Lower lobe of right lung (tissue), 2 donors: ENCODE data around the gene ETS1. TPM values are rescaled to one million over a fixed set of nuclear protein-coding genes. Genes with fewer than 3 reads are reported as not detected.

ENCODE experiments used
- ATAC-seq, 2 donors: fragments of 200-7000 bp; cut with Tn5 transposase; one replicate each; pipeline ENCODE4 v1.9.1; 2020 to 2022; ENCODE audit warnings: mild to moderate bottlenecking in 2 of 2, moderate library complexity in 2 of 2
- DNase-seq: peaks from one replicate; pipeline ENCODE4 v3.0.0-alpha.2; 2020
- H3K27ac ChIP-seq: fragments of 200-600 bp; one replicate; pipeline ENCODE4 v1.8.0; 2022
- H3K27me3 ChIP-seq: fragments of 200-600 bp; one replicate; pipeline ENCODE4 v1.8.0; 2022; ENCODE audit warnings: low read depth
- H3K36me3 ChIP-seq: fragments of 200-600 bp; one replicate; pipeline ENCODE4 v1.8.0; 2022; ENCODE audit warnings: mild to moderate bottlenecking
- H3K4me1 ChIP-seq: fragments of 200-600 bp; one replicate; pipeline ENCODE4 v1.8.0; 2022
- H3K4me3 ChIP-seq: fragments of 200-600 bp; one replicate; pipeline ENCODE4 v1.8.0; 2022; ENCODE audit warnings: mild to moderate bottlenecking
- H3K9me3 ChIP-seq: fragments of 200-600 bp; one replicate; pipeline ENCODE4 v1.8.0; 2022
- intact Hi-C: fragments of 100-400 bp; cut with DNase I; formaldehyde crosslinking; loops from one replicate; pipeline ENCODE4 v1.11.0; 2022
- total RNA-seq: library from RNA; stranded (reverse); fragmentation: NEBNext Ultra II Directional; extraction: Animal tissue kit (Norgen Biotek cat#: 25700); gene quantifications from one replicate; pipeline ENCODE4 v1.2.1, GENCODE V29; 2021
- TF ChIP-seq, protein P1 (sequence below): fragments of 200-600 bp; IDR thresholded peaks from one replicate; pipeline ENCODE4 v1.8.0; 2022; ENCODE audit warnings: antibody characterized with exemption, mild to moderate bottlenecking
- donor health status: DM: no; HTN: yes; CAD: no; lungs with severe emphysema.

ETS1 gene
- total RNA-seq, 1 donor from 2014 or later, result 123 TPM

DNA sequence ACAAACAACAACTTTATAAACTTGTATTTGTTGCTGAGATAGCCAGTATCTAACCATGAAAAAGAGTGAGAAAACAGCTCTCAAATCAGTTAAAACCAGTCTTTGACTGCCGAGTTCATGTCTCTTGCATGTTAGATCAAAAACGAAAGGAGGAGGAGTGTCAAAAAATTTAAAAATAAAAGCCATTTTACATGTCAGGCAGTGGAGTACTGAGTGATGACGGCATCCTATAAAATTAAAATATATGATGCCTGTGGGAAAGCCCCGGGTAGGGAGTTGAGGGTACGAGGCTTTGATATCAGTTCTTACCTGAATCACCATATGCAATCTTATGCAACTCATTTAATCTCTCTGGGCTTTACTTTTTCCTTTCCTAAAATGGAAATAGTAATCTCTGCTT lies 117.3 kb downstream of the ETS1 start:
- intact Hi-C loops, result no loop called here
- TF ChIP-seq, protein P1, sequence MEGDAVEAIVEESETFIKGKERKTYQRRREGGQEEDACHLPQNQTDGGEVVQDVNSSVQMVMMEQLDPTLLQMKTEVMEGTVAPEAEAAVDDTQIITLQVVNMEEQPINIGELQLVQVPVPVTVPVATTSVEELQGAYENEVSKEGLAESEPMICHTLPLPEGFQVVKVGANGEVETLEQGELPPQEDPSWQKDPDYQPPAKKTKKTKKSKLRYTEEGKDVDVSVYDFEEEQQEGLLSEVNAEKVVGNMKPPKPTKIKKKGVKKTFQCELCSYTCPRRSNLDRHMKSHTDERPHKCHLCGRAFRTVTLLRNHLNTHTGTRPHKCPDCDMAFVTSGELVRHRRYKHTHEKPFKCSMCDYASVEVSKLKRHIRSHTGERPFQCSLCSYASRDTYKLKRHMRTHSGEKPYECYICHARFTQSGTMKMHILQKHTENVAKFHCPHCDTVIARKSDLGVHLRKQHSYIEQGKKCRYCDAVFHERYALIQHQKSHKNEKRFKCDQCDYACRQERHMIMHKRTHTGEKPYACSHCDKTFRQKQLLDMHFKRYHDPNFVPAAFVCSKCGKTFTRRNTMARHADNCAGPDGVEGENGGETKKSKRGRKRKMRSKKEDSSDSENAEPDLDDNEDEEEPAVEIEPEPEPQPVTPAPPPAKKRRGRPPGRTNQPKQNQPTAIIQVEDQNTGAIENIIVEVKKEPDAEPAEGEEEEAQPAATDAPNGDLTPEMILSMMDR, result no peak
- ATAC-seq, result no peak
- Histone ChIP-seq H3K4me1 (peaks cover 97% of the 10 kb centered on the region), H3K36me3 (peaks cover 72% of the 10 kb centered on the region), H3K27me3 (no peaks in the 10 kb centered on the region), H3K27ac (peak overlapping the region; percentile 15), H3K4me3 (no peak overlapping the region), H3K9me3 (no peaks in the 10 kb centered on the region)
- DNase-seq, result no peak

DNA sequence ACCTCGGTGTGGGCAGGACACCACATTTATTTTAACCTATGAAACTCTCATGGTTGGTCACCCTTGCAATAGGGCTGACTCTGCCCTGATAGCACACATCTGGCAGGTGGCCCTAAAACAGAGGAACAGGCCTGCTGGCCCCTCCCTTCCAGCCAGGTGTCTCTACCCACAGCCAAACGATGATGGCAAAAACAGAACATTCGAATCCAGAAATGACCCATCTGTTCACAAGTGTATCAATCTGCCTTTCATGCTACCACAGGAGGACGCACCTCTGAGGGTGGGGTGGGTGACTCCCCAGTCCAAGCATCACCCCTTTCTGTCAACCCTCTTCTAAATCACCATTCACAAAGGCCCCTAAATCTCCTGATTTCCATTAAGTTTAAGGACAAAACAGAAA lies 118.1 kb downstream of the ETS1 start:
- Histone ChIP-seq H3K9me3 (no peaks in the 10 kb centered on the region), H3K36me3 (peaks cover 72% of the 10 kb centered on the region), H3K4me1 (peaks cover 97% of the 10 kb centered on the region), H3K4me3 (no peak overlapping the region), H3K27me3 (no peaks in the 10 kb centered on the region), H3K27ac (peak overlapping the region; percentile 15)
- intact Hi-C loops, result loop anchor here (10.0 kb wide), 1 partner anchor 46 kb away; no protein-coding TSS in a partner anchor
- TF ChIP-seq, protein P1, result no peak
- ATAC-seq (no peak), DNase-seq (no peak)

GRCh38 chr11:128468111-128468510 lies 119.2 kb downstream of the ETS1 start:
- DNase-seq (no peak), ATAC-seq (no peak)
- Histone ChIP-seq H3K4me3 (no peak overlapping the region), H3K4me1 (peaks cover 95% of the 10 kb centered on the region), H3K27ac (peak overlapping the region; percentile 60), H3K27me3 (no peaks in the 10 kb centered on the region), H3K36me3 (peaks cover 68% of the 10 kb centered on the region), H3K9me3 (no peaks in the 10 kb centered on the region)
- intact Hi-C loops, result loop anchor here (10.0 kb wide), 1 partner anchor 47 kb away; no protein-coding TSS in a partner anchor
- TF ChIP-seq, protein P1, result no peak

DNA sequence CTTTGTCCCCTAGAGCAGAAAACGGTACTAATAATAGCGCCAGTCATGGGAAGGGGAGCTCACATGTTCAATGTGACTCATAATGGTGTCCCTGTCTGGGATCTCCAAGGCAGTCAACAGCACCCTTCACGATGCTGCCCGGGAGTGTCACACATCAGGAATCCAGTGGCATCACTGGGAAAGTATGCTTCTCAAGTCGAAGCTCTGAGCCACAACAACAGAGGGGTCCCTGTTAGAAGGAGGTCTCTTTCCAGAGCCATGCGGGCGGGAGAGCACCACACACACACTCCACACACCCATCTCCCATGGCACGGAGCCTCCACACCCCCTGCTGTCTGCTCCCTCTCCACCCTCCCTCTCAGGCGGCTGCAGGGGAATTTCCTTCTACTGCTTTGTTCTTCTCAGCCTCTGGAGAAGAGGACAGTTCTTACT lies 119.7 kb downstream of the ETS1 start:
- peak overlapping the region; percentile 60 for H3K27ac ChIP-seq
- intact Hi-C loops, result loop anchor here (10.0 kb wide), 1 partner anchor 47 kb away; no protein-coding TSS in a partner anchor
- DNase-seq, result no peak

GRCh38 chr11:128467041-128467440 lies 120.3 kb downstream of the ETS1 start:
- DNase-seq (no peak), ATAC-seq (no peak)
- TF ChIP-seq, protein P1, result no peak
- intact Hi-C loops, result loop anchor here (10.0 kb wide), 1 partner anchor 48 kb away; no protein-coding TSS in a partner anchor
- Histone ChIP-seq H3K36me3 (peaks cover 69% of the 10 kb centered on the region), H3K4me1 (peaks cover 88% of the 10 kb centered on the region), H3K27me3 (no peaks in the 10 kb centered on the region), H3K27ac (peak overlapping the region; percentile 60), H3K4me3 (no peak overlapping the region), H3K9me3 (no peaks in the 10 kb centered on the region)

More for the DNA sequence above, 119.7 kb downstream of the ETS1 start:
- H3K4me1 ChIP-seq, result peaks cover 94% of the 10 kb centered on the region
- H3K36me3 ChIP-seq, result peaks cover 69% of the 10 kb centered on the region
- H3K27me3 ChIP-seq, result no peaks in the 10 kb centered on the region
- ATAC-seq, result peak; percentile 27 to 44
- TF ChIP-seq, protein P1, result no peak
- no peaks in the 10 kb centered on the region for H3K9me3 ChIP-seq
- H3K4me3 ChIP-seq, result no peak overlapping the region
